ENCODE results near the gene SH3GLB1. TPM values are rescaled to one million over a fixed set of nuclear protein-coding genes. Genes with fewer than 3 reads are reported as not detected.
"Not testable (repeated sequence)": the region's sequence is repeated elsewhere in the genome, so short reads cannot be mapped to it uniquely, and the experiment has no call there.

SH3GLB1 gene
- 54.1 and 77.5 TPM in 2 replicates for total RNA-seq

GRCh38 chr1:86704458-86704971 is at the start of gene SH3GLB1:
Gene SH3GLB1, plus strand, starts transcription at chr1:86704576. Its CDS starts 324 bp downstream, at chr1:86704900.
- peak; percentile 92 for DNase-seq

- not testable (repeated sequence) for DNase-seq
Observed at GRCh38 chr1:86658381-86658780, 46.0 kb upstream of the SH3GLB1 start.

GRCh38 chr1:86666368-86666767 is 38.0 kb upstream of the SH3GLB1 start:
- DNase-seq: no peak

- peak; percentile 32 for DNase-seq
Observed at GRCh38 chr1:86687595-86687994, 16.8 kb upstream of the SH3GLB1 start.

- DNase-seq: no peak
Observed at GRCh38 chr1:86692641-86693040, 11.7 kb upstream of the SH3GLB1 start.

GRCh38 chr1:86695400-86695799 is 9.0 kb upstream of the SH3GLB1 start:
- peak; percentile 37 for DNase-seq

- peak; percentile 85 for DNase-seq
Observed at GRCh38 chr1:86696522-86696921, 7.9 kb upstream of the SH3GLB1 start.

GRCh38 chr1:86699186-86699585 is 5.2 kb upstream of the SH3GLB1 start:
- DNase-seq: no peak

- no peak for DNase-seq
Observed at GRCh38 chr1:86701731-86702130, 2.6 kb upstream of the SH3GLB1 start.

GRCh38 chr1:86702954-86703494 is 1.4 kb upstream of the SH3GLB1 start:
- not testable (repeated sequence) for DNase-seq

- DNase-seq: peak; percentile 59
Observed at GRCh38 chr1:86703696-86704457, 499 bp upstream of the SH3GLB1 start.

GRCh38 chr1:86704972-86705664 is 742 bp downstream of the SH3GLB1 start:
- peak; percentile 72 for DNase-seq

GRCh38 chr1:86705665-86705985 is 1.2 kb downstream of the SH3GLB1 start:
- no peak for DNase-seq

GRCh38 chr1:86706018-86706635 is 1.8 kb downstream of the SH3GLB1 start:
- DNase-seq: peak; percentile 28

GRCh38 chr1:86708920-86709319 is 4.5 kb downstream of the SH3GLB1 start:
- DNase-seq: no peak

GRCh38 chr1:86712088-86712860 is 7.9 kb downstream of the SH3GLB1 start:
- DNase-seq: no peak

- DNase-seq: no peak
Observed at GRCh38 chr1:86713477-86713876, 9.1 kb downstream of the SH3GLB1 start.

GRCh38 chr1:86714159-86714558 is 9.8 kb downstream of the SH3GLB1 start:
- no peak for DNase-seq

- peak; percentile 19 for DNase-seq
Observed at GRCh38 chr1:86714561-86715244, 10.3 kb downstream of the SH3GLB1 start.

GRCh38 chr1:86718786-86719185 is 14.4 kb downstream of the SH3GLB1 start:
- DNase-seq: no peak

GRCh38 chr1:86731416-86731815 is 27.0 kb downstream of the SH3GLB1 start:
- DNase-seq: no peak

- no peak for DNase-seq
Observed at GRCh38 chr1:86733340-86733739, 29.0 kb downstream of the SH3GLB1 start.
